ENCODE measurements around the gene HEPH.
"Not testable (repeated sequence)": the region's sequence is repeated elsewhere in the genome, so short reads cannot be mapped to it uniquely, and the experiment has no call there.

The HEPH gene
- 0 to 1.2 (median 0.19) reads per million in 4 experiments for total RNA-seq

GRCh38 chrX:66163849-66164411 is at the start of gene HEPH:
HEPH (plus strand) TSS chrX:66164247; CDS start chrX:66170571, 6,324 bp downstream.
- DNase-seq: no peak

- DNase-seq: not testable (repeated sequence)
Measured at GRCh38 chrX:66118722-66119121, 45.3 kb upstream of the HEPH start.

- DNase-seq: not testable (repeated sequence)
Measured at GRCh38 chrX:66121354-66121753, 42.7 kb upstream of the HEPH start.

GRCh38 chrX:66126662-66127061 is 37.4 kb upstream of the HEPH start:
- DNase-seq: no peak

DNA sequence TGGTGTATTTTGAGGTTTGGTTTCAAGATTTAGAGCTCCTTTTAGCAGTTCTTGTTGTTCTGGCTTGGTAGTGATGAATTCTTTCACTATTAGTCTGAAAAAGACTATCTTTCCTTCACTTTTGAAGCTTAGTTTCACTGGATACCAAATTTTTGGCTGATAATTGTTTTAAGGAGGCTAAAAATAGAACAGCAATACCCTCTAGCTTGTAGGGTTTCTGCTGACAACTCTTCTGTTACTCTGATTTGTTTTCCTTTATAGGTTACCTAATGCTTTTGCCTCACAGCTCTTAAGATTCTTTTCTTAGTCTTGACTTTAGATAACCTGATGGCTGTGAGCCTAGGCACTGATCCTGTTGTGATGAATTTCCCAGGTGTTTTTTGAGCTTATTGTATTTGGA is 33.6 kb upstream of the HEPH start:
- DNase-seq: no peak

GRCh38 chrX:66135284-66135683 is 28.8 kb upstream of the HEPH start:
- not testable (repeated sequence) for DNase-seq

DNA sequence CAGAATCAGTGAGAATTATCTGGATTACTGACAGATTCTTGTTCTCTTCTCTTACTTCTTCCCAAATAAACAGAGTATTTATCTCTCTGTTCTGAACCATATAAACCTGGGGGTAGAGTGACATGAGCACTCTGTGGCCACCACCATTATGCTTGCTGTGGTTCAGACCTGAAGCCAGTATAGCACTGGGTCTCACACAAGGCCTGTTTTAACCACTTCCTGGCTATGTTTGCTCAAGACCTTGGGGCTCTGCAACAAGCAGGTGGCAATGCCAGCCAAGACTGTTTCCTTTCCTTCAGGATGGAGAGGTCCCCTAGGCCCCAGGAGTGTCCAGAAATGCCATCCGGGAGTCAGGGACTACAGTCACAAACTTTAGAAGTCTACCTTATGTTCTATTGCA is 21.7 kb upstream of the HEPH start:
- DNase-seq: no peak

DNA sequence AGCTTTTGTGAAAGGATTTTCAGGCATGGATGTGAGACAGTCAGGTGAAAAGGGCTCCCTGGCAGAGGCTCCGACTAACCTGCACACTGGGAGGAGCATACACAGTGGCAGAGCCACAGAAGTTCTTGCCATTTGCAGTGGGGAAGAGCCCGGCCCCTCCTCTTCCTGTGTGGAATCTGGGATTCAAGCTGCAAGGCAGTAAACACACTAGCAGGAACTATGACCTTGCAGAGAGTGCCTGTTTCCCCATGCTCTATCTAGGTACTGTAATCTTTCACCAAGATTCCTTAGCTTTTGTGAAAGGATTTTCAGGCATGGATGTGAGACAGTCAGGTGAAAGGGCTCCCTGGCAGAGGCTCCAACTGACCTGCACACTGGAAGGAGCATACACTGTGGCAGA is 19.8 kb upstream of the HEPH start:
- DNase-seq: no peak

DNA sequence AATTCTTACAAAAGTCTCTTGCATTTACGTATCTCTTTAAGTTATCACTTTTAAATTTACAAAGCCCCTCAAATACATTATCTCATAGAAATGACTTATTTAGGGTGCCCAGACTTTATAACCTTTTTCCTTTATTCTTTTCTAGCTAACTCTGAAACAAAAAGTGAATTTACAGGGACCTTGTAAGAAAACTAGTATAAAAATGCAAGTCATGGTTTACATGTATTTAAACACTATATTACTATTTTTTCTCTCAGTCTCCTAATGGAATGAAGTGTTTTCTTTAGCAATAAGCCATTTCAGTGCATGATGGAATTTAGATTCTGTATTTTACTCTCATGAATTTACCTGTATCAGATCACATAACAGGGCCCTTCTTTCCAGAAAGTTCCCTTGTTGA is 14.5 kb upstream of the HEPH start:
- DNase-seq: no peak

GRCh38 chrX:66150163-66150562 is 13.9 kb upstream of the HEPH start:
- no peak for DNase-seq

DNA sequence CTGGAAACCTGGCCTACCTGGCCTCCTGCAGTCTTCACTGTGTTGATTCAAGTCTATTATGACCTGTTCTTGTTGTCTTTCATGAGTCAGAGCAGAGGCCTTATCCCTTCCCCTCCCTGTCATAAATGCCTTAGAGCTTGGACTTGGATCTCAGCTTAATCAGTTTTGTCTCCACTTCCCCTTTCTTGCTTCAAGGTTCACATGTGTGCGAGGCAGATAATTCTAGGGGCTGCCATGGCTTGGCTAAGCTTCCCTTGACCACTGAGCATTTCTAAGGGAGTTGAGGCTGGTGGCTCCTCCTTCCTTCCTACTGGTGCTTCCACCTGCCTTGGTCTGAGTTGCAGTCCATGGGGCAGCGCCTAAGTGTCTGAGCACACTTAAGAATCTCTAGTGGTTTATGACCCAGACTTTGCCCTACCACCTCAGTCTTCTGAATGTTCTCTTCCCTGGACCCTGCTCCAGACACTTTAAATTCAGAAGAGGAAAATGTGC is 1.7 kb upstream of the HEPH start:
- no peak for DNase-seq

- DNase-seq: no peak
Measured at GRCh38 chrX:66163447-66163846, 600 bp upstream of the HEPH start.

DNA sequence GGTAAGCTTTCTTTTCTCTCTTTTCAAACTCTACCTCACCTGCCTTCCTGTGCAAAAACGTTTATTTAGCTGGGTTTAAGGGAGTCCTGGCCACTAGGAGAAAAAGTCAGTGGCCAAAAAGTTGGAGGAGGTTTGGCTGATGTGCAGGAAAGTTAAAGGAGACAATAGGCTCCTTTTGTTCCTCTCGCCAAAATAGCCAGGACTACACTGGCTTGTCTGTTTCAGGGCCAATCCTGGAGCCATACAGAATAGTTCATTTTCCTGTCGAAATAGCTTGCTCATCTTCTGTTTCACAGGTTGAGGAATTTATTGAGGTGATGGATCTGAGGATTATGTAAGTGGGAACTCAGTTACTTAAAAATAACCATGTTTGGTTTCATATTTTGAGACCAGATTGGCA is 423 bp downstream of the HEPH start:
- DNase-seq: no peak

DNA sequence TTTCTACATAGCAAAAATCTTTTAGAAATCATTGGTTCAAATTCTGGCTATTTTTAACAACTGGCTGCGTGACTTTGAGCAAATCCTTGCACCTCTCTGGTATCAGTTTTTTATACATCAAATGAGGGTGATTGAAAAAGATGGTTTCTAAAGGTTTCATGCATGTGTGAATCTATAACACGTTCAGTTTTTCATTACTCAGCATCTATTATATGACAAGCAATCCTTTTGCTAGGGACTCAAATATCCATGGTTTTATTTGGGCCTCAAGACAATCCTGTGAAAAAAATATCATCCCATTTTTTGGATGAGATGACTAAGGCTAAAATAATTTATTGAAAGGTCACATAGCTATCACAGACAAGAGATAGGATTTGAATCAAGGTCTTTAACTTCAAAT is 884 bp downstream of the HEPH start:
- no peak for DNase-seq

- no peak for DNase-seq
Measured at GRCh38 chrX:66166671-66167070, 2.6 kb downstream of the HEPH start.

DNA sequence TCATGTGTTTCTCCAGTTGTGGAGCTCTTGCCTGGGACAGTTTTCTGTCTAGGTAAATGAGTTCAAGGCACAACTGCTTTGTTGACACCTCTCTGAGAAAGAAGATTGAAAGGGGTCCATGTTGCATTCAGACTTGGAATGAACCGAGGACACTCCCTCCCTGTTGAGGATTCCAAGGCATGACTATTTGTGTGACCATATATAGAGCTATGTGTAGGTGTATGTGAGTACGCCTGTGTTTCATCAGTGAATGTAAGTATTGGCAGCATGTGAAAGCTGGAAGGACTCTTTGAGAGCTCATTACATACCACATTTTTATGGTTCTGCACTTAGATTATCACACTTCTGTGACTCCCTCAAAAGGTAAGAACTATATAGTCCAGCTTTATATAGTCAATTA is 3.4 kb downstream of the HEPH start:
- DNase-seq: no peak

DNA sequence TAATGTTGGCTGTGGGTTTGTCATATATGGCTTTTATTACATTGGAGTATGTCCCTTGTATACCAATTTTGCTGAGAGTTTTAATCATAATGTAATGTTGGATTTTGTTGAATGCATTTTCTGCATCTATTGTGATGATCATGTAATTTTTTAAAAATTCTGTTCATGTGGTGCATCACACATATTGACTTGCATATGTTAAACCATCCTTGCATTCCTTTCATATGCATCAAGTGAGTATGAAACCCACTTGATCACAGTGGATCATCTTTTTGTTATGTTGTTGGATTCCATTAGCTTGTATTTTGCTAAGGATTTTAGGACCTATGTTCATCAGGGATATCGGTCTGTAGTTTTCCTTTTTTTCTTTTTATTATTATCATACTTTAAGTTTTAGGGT is 12.1 kb downstream of the HEPH start:
- DNase-seq: no peak

DNA sequence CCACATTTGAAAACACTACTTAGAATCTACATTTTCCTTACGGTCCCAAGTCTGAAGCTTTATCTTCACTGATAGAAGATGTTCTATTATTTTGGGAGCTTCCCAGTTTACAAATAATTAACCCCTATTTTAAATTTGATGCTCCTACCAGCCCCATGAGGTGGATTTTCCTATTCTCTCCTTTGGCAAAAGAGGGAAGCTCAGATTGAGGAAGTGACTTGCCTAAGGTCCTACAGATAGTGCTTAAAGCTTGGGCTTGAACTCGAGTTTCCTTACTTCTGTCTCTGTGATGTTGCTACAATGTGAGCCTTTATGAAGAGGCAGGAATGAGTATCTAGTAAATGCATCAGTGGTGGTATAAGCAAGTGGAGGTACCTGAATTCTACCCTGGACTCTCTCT is 27.5 kb downstream of the HEPH start:
- DNase-seq: no peak

DNA sequence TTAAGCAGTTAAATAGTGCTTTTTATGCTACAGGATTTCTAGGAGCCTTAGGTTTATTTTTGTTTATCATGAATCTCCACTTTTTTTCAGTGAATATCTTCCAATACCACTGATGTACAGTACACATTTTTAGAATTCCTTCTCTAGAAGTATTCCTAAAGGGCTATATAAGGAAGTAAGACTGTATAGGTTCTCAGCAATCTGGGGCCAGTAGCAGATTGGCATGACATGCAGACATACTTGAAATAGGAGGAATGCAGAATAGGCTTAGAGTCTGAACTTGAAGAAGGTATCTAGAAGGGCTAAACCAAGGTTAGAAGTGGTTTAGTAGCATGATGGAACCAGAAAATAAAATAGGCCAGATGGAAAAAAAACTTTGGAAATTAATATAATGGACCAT is 29.8 kb downstream of the HEPH start:
- no peak for DNase-seq

DNA sequence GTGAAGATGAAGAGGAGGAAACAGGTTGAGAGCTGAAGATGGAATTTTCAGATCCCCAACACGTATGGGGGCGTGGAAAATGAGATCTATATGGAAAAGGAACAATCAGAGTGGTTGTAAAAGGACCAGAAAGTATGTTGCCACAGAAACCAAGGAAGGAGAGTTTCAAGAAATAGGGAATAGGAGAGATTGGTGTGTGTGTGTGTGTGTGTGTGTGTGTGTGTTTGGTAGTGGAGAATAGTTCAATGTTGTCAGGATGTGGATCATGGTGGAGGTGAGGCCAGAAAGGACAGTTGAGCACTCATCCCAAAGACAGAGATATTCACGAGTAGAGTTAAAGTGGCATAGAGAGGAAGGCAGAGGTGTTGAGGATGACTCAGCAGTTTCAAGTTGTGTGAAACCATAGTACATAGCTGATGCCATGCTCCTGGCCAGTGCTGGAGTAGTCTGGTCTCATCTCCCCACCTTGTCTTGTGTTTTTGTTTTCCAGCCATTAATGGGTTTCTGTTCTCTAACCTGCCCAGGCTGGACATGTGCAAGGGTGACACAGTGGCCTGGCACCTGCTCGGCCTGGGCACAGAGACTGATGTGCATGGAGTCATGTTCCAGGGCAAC is 36.1 kb downstream of the HEPH start:
- DNase-seq: no peak

- DNase-seq: no peak
Measured at GRCh38 chrX:66200855-66201795, 37.1 kb downstream of the HEPH start.

DNA sequence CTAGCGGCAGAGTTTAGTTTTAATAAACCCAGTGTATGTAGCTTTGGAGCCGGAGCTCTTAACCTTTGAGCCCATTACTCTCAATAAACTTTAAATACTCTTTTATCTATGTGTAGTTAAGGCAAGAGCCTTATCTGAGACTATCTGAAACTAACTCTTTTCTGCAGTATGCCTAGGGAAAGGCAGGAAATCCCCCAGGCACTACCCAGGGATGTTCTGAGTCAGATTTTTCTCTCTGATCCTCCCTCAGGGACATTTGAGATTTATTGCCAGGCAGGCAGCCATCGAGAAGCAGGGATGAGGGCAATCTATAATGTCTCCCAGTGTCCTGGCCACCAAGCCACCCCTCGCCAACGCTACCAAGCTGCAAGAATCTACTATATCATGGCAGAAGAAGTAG is 39.1 kb downstream of the HEPH start:
- DNase-seq: no peak

DNA sequence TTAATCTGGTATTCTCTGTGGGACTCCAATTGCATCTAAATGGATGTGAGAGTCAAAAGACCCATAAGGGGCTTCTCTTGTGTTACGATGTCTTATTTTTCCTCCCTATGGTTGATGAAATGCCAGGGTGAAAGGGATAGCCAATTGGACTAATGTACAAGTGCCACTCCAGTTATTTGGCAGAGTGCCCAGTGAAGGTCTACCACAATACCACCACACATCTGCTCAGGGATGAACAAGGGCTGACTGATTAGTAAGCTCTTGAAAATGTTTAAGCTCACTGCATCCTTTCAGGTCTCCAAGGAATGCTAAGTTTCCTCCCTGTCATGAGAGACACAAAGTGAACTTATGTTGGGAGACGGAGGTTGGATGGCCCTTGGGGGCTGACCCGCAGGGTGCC is 57.8 kb downstream of the HEPH start:
- no peak for DNase-seq

DNA sequence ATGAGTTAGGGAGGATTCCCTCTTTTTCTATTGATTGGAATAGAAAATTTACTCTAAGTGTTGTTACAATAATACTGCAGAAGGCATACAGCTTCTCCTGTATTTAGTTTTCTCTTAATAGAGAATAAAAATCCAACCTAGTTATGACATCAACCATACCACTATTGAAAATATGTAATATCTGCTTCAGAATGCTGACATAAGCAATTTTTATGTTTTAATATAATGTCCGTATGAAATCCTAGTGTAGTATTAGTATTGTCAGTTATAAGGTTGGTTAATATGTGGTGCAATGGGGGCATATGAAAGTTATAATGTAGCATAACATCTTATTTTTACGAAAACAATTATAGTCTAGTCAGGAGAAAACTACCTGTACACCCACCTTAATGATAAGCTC is 68.2 kb downstream of the HEPH start:
- DNase-seq: no peak
